Stimulated activated naive CD8-positive, alpha-beta T cell treated with anti-CD3 and anti-CD28 coated beads, Interleukin-15, Interleukin-2, amounts not matched to agents 100 ng/mL and 50 ng/mL, for 24 hours (primary cell): ENCODE data around the gene TMEM89.

Experiments
- H3K27ac Mint-ChIP-seq: one replicate; pipeline ENCODE4 v1.8.0; 2021; ENCODE audit warnings: mild to moderate bottlenecking, mixed read lengths
- H3K27me3 Mint-ChIP-seq: one replicate; pipeline ENCODE4 v1.8.0; 2021; ENCODE audit warnings: mixed read lengths
- H3K36me3 Mint-ChIP-seq: one replicate; pipeline ENCODE4 v1.8.0; 2021; ENCODE audit warnings: low read depth, mixed read lengths
- H3K4me1 Mint-ChIP-seq: one replicate; pipeline ENCODE4 v1.8.0; 2021; ENCODE audit warnings: low read depth, mixed read lengths
- H3K4me3 Mint-ChIP-seq: one replicate; pipeline ENCODE4 v1.8.0; 2021; ENCODE audit warnings: mild to moderate bottlenecking, mixed read lengths
- H3K9me3 Mint-ChIP-seq: one replicate; pipeline ENCODE4 v1.8.0; 2021; ENCODE audit warnings: mixed read lengths

Gene TMEM89

GRCh38 chr3:48592519-48593087, 29.0 kb downstream of the TMEM89 start:
- Mint-ChIP-seq H3K9me3 (no peaks in the 10 kb centered on the region), H3K27me3 (peaks cover 38% of the 10 kb centered on the region), H3K4me1 (peaks cover 8% of the 10 kb centered on the region), H3K36me3 (peaks cover 5% of the 10 kb centered on the region), H3K4me3 (no peak overlapping the region), H3K27ac (no peak overlapping the region)

GRCh38 chr3:48591886-48592518, 29.6 kb downstream of the TMEM89 start:
- Mint-ChIP-seq H3K4me3 (no peak overlapping the region), H3K9me3 (no peaks in the 10 kb centered on the region), H3K4me1 (peaks cover 8% of the 10 kb centered on the region), H3K36me3 (no peaks in the 10 kb centered on the region), H3K27me3 (peaks cover 38% of the 10 kb centered on the region), H3K27ac (no peak overlapping the region)

DNA sequence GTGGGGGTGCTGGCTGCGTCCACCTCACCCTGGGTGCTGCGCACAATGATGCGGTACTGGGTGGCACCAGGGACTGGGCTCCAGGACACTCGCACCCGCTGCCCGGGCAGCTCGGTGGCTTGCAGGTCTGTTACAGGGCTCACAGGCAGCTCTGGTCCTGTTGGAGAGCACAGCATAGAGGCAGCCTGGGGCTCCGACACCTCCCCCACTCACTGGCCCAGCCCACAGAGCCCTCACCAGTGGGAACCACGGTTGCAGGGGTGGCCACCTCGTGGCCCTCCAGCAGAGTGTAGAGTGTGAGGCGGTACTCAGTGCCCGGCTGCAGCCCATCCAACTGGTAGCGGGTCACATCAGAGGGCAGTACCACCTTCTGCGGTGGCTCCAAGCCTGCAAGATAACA, 30.1 kb downstream of the TMEM89 start:
- Mint-ChIP-seq H3K9me3 (no peaks in the 10 kb centered on the region), H3K4me3 (no peak overlapping the region), H3K36me3 (no peaks in the 10 kb centered on the region), H3K4me1 (peaks cover 8% of the 10 kb centered on the region), H3K27me3 (peaks cover 38% of the 10 kb centered on the region), H3K27ac (no peak overlapping the region)

DNA sequence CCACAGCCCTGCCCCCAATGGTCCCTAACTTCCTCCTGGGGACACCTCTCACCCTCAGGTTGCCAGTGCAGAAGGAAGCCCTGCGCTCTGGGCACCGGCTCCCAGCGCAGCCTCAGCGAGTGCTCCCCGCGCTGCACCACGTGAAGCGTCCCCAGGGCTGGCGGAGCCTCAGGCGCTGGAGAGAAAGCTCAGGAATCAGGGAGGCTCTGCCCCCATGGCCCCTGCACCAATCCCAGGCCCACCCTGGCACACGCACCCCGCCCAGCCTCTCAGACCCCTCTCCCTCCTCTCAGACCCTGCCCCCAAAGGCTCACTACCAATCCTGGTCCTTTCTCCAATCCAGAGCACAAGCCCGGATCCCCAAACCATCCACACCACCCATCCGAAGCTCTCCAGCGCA, 33.3 kb downstream of the TMEM89 start:
- Mint-ChIP-seq H3K36me3 (no peaks in the 10 kb centered on the region), H3K27ac (no peak overlapping the region), H3K4me1 (no peaks in the 10 kb centered on the region), H3K27me3 (peaks cover 27% of the 10 kb centered on the region), H3K9me3 (no peaks in the 10 kb centered on the region), H3K4me3 (no peak overlapping the region)

DNA sequence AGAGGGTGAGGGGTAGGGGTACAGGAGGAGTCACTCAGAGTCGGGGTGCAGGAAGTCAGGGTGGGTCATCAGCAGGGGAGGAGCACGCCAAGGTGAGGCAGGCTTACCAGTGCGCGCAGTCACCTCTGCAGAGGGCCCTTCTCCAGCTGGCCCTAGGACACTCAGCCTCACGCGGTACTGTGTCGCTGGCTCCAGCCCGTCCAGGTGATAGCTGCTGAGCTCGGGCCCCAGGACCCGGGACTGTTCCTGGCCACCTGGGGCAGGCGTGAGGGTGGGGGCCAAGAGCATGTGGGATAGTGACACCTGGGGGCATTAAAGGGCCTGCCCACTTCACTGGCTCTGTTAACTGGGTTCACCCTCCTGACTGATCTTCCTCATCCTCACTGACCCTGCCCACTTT, 33.9 kb downstream of the TMEM89 start:
- no peaks in the 10 kb centered on the region for H3K9me3 Mint-ChIP-seq
- no peak overlapping the region for H3K4me3 Mint-ChIP-seq
- H3K4me1 Mint-ChIP-seq: no peaks in the 10 kb centered on the region
- H3K36me3 Mint-ChIP-seq: no peaks in the 10 kb centered on the region
- H3K27me3 Mint-ChIP-seq: peaks cover 23% of the 10 kb centered on the region
- H3K27ac Mint-ChIP-seq: no peak overlapping the region

- H3K4me1 Mint-ChIP-seq: no peaks in the 10 kb centered on the region
- H3K27ac Mint-ChIP-seq: no peak overlapping the region
- no peak overlapping the region for H3K4me3 Mint-ChIP-seq
- H3K36me3 Mint-ChIP-seq: no peaks in the 10 kb centered on the region
- peaks cover 14% of the 10 kb centered on the region for H3K27me3 Mint-ChIP-seq
- H3K9me3 Mint-ChIP-seq: no peaks in the 10 kb centered on the region
These were observed 36.2 kb downstream of the TMEM89 start for GRCh38 chr3:48585411-48585810.

DNA sequence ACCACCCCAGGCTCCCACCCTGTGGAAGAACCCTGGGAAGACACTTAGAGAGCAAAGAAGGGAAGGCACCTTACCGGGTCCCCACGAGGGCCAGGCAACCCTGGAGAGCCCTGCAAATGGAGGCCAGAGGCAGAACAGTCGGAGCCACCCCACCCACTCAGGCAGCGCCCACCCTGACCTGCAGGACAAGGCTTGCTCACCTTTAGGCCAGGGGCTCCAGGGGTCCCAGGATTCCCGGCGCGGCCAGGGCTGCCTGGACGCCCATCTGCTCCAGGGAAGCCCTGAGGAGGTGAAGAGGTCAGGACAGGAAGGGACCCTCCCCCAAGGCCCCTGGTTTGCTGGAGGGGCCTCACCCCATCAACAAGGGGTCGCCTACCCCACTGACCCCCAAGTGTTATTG, 36.7 kb downstream of the TMEM89 start:
- no peaks in the 10 kb centered on the region for H3K4me1 Mint-ChIP-seq
- no peaks in the 10 kb centered on the region for H3K36me3 Mint-ChIP-seq
- no peaks in the 10 kb centered on the region for H3K9me3 Mint-ChIP-seq
- peaks cover 12% of the 10 kb centered on the region for H3K27me3 Mint-ChIP-seq
- H3K4me3 Mint-ChIP-seq: no peak overlapping the region
- no peak overlapping the region for H3K27ac Mint-ChIP-seq

GRCh38 chr3:48581621-48582481, 39.7 kb downstream of the TMEM89 start:
- Mint-ChIP-seq H3K9me3 (no peaks in the 10 kb centered on the region), H3K4me3 (no peak overlapping the region), H3K27me3 (no peaks in the 10 kb centered on the region), H3K4me1 (no peaks in the 10 kb centered on the region), H3K27ac (no peak overlapping the region), H3K36me3 (no peaks in the 10 kb centered on the region)

DNA sequence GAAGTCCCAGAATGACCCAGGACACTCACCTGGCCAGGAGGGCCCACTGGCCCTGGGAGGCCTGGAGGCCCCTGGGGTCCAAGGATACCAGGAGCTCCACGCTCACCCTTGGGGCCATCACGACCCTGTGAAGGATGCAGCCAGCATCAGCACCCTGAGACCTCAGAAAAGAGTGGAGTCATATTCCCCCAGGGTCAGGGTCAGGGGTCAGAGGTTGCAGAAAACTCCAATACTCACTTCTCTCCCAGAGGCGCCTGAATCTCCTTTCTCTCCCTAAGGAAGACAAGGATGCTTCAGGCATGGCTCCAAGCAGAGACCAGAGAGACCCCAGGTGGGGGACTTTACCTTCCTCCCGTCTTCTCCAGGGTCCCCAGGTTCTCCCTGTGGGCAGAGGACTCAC, 44.9 kb downstream of the TMEM89 start:
- Mint-ChIP-seq H3K27me3 (no peaks in the 10 kb centered on the region), H3K4me3 (no peak overlapping the region), H3K9me3 (no peaks in the 10 kb centered on the region), H3K27ac (no peak overlapping the region), H3K4me1 (no peaks in the 10 kb centered on the region), H3K36me3 (no peaks in the 10 kb centered on the region)

DNA sequence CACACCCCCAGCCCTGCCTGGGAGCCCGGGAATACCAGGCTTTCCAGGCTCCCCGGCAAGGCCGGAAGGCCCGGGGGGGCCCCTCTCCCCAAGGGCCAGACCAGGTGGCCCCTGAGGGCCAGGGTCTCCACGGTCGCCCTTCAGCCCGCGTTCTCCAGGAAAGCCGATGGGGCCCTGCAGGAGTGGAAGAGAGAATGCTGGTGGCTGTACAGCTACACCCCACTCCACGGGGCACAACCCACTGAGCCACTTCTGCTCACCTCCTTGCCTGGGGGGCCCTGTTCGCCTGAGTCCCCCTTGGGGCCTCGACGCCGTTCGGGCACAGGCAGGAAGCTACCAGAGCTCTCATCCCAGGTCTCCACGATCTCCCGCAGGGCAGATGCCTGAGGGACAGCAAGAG, 46.2 kb downstream of the TMEM89 start:
- Mint-ChIP-seq H3K27ac (no peak overlapping the region), H3K27me3 (no peaks in the 10 kb centered on the region), H3K36me3 (no peaks in the 10 kb centered on the region), H3K9me3 (no peaks in the 10 kb centered on the region), H3K4me3 (no peak overlapping the region), H3K4me1 (no peaks in the 10 kb centered on the region)

DNA sequence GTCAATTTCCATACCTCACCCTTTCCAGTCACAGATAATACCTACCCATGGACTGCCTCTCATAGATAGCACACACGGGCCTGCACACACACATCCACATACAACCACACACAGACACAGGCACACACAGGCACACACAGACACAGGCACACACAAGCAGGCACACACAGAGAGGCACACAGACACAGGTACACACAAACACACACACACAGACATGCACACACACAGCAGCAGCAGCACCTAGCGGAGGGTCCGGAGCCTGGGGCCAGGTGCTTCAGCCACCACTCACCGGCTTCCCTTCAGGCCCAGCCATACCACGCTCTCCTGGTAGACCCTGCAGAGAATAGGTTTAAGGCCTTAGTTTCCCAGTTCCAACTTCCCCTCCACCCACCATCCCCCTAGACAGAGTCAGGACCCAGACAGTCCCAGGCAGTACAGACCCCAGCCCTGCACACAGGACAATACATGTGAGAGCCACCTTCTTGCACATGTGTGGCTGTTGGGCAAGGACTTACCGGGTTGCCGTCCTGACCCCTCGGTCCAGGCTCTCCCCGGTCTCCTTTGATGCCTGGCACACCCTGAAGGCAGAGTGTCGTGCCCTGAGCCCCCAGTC, 47.5 kb downstream of the TMEM89 start:
- Mint-ChIP-seq H3K36me3 (no peaks in the 10 kb centered on the region), H3K4me3 (no peak overlapping the region), H3K4me1 (no peaks in the 10 kb centered on the region), H3K27me3 (no peaks in the 10 kb centered on the region), H3K9me3 (no peaks in the 10 kb centered on the region), H3K27ac (no peak overlapping the region)

DNA sequence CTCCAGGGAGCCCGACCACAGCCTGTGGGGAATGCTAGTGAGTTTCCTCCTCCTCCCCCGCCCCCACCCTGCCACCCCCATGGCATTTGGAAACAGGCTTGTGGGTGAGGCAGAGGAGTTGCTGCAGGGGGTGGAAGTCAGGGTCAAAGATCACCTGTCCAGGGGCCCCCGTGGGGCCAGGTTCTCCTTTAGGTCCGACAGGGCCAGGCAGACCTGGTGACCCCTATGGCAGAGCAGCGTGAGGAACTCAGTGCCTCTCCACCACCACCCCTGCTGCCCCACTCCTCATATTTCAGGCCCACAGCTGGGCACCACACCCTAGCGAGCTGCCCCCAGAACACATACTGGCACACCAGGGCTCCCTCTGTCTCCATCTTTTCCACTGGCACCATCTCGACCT, 49.1 kb downstream of the TMEM89 start:
- Mint-ChIP-seq H3K27ac (no peak overlapping the region), H3K27me3 (no peaks in the 10 kb centered on the region), H3K36me3 (no peaks in the 10 kb centered on the region), H3K9me3 (no peaks in the 10 kb centered on the region), H3K4me3 (no peak overlapping the region), H3K4me1 (no peaks in the 10 kb centered on the region)

DNA sequence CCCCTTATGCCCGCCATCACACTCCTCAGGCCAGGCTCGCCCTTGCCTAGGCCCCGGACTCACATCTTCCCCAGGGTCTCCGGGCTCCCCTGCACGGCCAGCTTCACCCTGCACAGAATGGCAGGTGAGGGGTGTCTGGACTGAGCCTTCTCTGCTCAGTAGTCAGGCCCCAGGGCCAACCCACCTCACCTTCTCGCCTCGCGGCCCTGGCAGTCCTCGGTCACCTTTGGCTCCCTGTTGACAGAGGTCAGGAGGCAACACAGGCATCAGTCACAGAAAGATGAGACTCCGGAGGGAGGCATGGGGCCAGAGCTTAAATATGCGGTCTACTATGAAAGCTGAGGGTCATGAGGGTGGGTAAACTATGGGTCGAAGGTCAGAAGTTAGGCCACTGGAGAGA, 49.6 kb downstream of the TMEM89 start:
- Mint-ChIP-seq H3K9me3 (no peaks in the 10 kb centered on the region), H3K27ac (no peak overlapping the region), H3K27me3 (no peaks in the 10 kb centered on the region), H3K4me3 (no peak overlapping the region), H3K4me1 (no peaks in the 10 kb centered on the region), H3K36me3 (no peaks in the 10 kb centered on the region)
